GM19467 (cell line): ENCODE data around the gene CILP.
"Not testable (repeated sequence)": the region's sequence is repeated elsewhere in the genome, so short reads cannot be mapped to it uniquely, and the experiment has no call there.

Source experiments
- ATAC-seq: cut with Tn5 transposase; IDR thresholded peaks from one replicate; pipeline ENCODE4 v1.9.1; 2021; ENCODE audit warnings: mild to moderate bottlenecking, moderate library complexity; ENCODE audit not compliant: unreplicated experiment

The CILP gene

GRCh38 chr15:65210770-65211481 lies at the start of gene CILP:
TSS of gene CILP (minus strand) at chr15:65211473. CDS start at chr15:65209755, 1,718 bp downstream.
- ATAC-seq, result no peak

- ATAC-seq, result no peak
Measured at GRCh38 chr15:65260968-65261367, 49.7 kb upstream of the CILP start.

GRCh38 chr15:65259367-65259797 lies 48.1 kb upstream of the CILP start:
- ATAC-seq, result no peak

- ATAC-seq, result no peak
Measured at GRCh38 chr15:65258375-65259262, 47.3 kb upstream of the CILP start.

GRCh38 chr15:65255486-65256140 lies 44.3 kb upstream of the CILP start:
- no peak for ATAC-seq

- ATAC-seq, result no peak
Measured at GRCh38 chr15:65254758-65255157, 43.5 kb upstream of the CILP start.

- no peak for ATAC-seq
Measured at GRCh38 chr15:65254356-65254755, 43.1 kb upstream of the CILP start.

- ATAC-seq, result no peak
Measured at GRCh38 chr15:65249641-65250040, 38.4 kb upstream of the CILP start.

GRCh38 chr15:65248511-65249255 lies 37.4 kb upstream of the CILP start:
- ATAC-seq, result no peak

- no peak for ATAC-seq
Measured at GRCh38 chr15:65246939-65247338, 35.7 kb upstream of the CILP start.

GRCh38 chr15:65246026-65246714 lies 34.9 kb upstream of the CILP start:
- ATAC-seq, result no peak

- ATAC-seq, result no peak
Measured at GRCh38 chr15:65245096-65245856, 34.0 kb upstream of the CILP start.

- ATAC-seq, result no peak
Measured at GRCh38 chr15:65244638-65245037, 33.4 kb upstream of the CILP start.

GRCh38 chr15:65236443-65236842 lies 25.2 kb upstream of the CILP start:
- not testable (repeated sequence) for ATAC-seq

GRCh38 chr15:65233696-65234095 lies 22.4 kb upstream of the CILP start:
- ATAC-seq, result no peak

GRCh38 chr15:65232520-65232919 lies 21.2 kb upstream of the CILP start:
- no peak for ATAC-seq

- ATAC-seq, result no peak
Measured at GRCh38 chr15:65231306-65231705, 20.0 kb upstream of the CILP start.

- not testable (repeated sequence) for ATAC-seq
Measured at GRCh38 chr15:65226901-65227300, 15.6 kb upstream of the CILP start.

- ATAC-seq, result no peak
Measured at GRCh38 chr15:65226221-65226620, 14.9 kb upstream of the CILP start.
